ENCODE results near the gene GJA1.
"Not testable (repeated sequence)": the region's sequence is repeated elsewhere in the genome, so short reads cannot be mapped to it uniquely, and the experiment has no call there.

Gene GJA1

GRCh38 chr6:121437851-121438651, 2.6 kb downstream of the GJA1 start:
- no peak for DNase-seq

DNA sequence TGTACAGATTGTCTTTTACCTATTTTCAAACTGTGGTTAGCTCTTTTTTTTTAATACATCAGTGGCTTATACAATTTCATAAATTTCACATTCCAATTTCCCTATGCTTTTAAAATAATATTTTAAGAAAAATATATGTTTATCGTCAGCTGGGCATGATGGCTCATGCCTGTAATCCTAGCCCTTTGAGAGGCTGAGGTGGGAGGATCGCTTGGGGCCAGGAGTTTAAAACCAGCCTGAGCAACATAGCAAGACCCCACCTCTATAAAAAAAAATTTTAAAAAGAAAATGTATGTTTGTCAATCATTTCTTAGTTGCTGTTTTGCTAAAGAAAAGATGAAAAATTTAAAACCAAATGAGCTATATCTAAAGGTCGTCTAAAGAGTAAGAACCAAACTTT, 3.4 kb downstream of the GJA1 start:
- DNase-seq: no peak

GRCh38 chr6:121439475-121439874, 4.0 kb downstream of the GJA1 start:
- DNase-seq: no peak

DNA sequence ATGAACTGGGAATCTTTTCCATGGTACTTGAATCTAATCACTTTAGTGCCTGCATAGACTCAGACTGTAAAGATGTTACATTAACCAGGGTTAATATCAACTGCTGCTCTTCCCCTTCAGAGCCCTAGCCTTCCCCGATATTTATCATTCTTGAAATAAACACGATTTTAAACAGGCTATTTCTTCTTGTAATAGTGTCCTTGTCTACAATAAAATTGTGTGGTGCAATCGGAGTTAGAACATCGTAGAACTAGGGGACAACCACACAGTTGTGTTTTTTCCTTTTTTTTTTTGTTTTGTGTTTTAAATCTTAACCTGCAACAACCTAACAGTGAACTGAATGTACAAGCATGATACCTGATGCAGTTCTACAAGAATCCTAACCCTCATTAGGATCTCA, 4.5 kb downstream of the GJA1 start:
- DNase-seq: no peak

DNA sequence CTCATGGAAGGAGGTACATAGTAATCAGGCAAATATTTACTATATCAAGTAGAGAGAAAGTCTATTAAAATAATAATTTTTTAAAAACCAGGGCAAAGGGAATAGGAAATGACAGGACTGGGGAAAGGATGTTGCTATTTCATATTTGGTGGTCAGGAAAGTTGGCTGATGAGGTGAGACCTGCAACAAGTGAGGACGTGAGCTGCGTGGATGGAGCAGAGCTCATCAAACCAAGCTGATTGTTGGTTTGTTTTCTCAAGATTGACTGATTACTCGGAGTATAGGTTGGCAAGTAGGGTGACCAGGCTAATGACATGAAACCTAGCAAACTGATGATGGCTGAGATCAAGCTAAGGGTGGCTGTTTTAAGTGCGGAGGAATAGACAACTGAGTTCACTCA, 6.0 kb downstream of the GJA1 start:
- no peak for DNase-seq

DNA sequence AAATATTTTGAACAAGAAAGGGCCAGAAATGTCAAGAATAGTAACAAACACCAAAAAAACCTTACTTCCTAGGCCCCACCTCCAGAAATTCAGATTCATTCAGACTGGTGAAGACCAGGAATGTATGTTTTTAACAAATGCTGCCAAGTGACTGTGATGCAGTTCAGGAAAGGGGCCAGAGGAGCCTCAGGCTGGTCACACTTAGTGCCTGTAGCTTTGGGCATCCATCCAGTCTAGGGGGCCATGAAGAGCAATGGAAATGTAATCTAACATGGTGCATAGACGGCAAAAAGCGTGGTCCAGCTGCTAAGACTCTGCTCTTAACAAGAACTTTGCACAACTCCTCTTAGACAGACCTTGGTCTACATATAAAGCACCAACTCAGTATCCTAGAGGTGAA, 7.1 kb downstream of the GJA1 start:
- no peak for DNase-seq

DNA sequence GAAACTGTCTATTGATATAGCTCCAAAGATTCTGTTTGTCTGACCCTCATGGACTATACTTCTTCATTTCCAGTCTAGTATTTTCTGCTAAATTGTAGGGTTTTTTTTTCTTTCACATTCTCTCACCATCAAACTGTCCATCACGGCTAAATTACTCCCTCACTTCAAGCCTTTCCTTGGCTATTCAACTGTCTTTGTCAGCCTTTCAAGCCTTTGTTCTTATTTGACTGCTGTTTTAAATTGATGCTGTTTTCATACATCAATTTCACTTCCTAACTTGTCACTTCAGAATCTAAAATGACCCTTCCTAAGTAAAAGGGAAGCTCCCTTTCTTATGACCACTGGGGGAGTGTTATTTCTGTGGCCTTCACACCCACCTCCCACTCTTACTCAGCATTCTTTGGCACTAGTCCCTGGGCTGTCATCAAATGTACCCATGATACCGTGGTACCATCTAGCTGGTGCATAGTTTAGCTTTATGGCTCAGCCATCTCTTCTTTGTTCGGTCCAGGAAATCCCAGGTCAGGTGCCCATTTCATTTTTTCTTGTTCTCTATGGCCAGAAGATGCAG, 8.6 kb downstream of the GJA1 start:
- no peak for DNase-seq

- not testable (repeated sequence) for DNase-seq
Observed at GRCh38 chr6:121446705-121447104, 11.3 kb downstream of the GJA1 start.

DNA sequence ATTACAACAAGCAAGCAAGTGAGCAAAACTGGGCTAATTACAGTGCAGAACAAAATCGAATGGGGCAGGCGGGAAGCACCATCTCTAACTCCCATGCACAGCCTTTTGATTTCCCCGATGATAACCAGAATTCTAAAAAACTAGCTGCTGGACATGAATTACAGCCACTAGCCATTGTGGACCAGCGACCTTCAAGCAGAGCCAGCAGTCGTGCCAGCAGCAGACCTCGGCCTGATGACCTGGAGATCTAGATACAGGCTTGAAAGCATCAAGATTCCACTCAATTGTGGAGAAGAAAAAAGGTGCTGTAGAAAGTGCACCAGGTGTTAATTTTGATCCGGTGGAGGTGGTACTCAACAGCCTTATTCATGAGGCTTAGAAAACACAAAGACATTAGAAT, 12.3 kb downstream of the GJA1 start:
- not testable (repeated sequence) for DNase-seq

GRCh38 chr6:121448528-121448927, 13.1 kb downstream of the GJA1 start:
- not testable (repeated sequence) for DNase-seq

DNA sequence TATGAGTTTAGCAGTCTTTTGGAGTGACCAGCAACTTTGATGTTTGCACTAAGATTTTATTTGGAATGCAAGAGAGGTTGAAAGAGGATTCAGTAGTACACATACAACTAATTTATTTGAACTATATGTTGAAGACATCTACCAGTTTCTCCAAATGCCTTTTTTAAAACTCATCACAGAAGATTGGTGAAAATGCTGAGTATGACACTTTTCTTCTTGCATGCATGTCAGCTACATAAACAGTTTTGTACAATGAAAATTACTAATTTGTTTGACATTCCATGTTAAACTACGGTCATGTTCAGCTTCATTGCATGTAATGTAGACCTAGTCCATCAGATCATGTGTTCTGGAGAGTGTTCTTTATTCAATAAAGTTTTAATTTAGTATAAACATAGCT, 13.9 kb downstream of the GJA1 start:
- no peak for DNase-seq

DNA sequence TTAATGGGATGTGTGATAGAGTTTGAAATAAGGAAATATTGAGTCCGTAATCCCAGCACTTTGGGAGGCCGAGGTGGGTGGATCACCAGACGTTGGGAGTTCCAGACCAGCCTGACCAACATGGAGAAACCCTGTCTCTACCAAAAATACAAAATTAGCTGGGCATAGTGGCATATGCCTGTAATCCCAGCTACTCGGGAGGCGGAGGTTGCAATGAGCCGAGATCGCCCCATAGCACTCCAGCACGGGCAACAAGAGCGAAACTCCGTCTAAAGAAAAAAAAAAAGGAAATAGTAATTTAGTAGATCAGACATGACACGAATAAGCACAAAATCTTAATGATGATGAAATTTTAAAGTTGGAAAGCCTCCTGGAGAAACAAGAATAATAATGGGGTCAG, 14.8 kb downstream of the GJA1 start:
- no peak for DNase-seq

DNA sequence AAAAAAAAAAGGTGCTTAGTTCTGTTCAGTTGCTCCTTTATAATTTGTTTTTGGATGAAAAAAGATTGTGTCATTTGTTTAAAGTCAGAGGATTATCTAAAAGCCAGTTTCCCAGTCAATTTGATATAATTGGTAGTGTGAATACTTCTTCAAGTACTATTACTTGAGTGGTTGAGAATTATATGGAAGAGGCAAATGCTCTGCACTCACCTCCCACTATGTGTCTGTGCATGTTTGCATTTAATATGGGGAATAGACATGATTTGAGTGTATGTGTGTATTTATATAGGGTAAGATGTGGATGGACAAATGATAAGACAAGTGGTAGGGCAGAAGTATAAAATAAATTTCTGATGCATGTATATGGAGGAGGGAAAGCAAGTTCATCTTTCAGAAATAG, 15.8 kb downstream of the GJA1 start:
- DNase-seq: no peak

DNA sequence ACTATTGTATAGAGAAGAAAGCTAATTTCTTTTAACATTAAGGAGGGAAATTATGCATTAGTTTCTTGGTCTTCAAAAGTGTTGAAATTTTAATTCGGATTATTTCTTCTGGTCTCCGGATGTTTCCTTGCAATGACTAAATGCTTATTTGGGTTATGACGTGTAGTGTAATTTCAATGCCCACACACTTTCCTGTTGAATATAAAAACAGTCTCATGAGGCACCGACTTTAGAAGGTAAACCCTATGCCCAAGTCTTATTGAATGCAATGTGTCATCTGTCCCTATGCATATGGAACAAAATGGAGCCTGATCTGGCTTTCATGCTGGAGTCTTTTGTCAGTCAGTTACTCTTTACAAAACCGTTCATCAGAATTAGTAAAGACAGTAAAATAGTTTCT, 17.7 kb downstream of the GJA1 start:
- DNase-seq: no peak

- DNase-seq: no peak
Observed at GRCh38 chr6:121460170-121460569, 24.7 kb downstream of the GJA1 start.

- DNase-seq: no peak
Observed at GRCh38 chr6:121463087-121463486, 27.6 kb downstream of the GJA1 start.

DNA sequence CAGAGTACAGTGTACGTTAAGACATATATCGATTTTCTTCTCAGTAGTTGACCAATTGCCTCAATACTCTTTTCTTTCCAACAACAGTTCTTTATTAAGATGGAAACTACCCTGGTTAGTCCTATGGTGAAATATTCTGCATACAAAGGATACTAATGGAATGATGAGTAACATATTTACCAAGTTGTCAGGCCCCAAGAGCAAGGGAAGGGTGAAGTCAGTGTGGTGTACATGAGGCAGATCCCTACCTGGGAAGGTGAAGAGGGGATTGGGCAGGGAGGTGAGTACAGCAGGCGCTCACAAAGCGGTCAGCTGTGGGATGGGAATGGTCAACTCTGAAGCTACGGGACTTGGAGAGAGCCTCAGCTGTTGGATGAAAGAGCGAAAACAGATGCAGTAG, 29.7 kb downstream of the GJA1 start:
- DNase-seq: no peak

DNA sequence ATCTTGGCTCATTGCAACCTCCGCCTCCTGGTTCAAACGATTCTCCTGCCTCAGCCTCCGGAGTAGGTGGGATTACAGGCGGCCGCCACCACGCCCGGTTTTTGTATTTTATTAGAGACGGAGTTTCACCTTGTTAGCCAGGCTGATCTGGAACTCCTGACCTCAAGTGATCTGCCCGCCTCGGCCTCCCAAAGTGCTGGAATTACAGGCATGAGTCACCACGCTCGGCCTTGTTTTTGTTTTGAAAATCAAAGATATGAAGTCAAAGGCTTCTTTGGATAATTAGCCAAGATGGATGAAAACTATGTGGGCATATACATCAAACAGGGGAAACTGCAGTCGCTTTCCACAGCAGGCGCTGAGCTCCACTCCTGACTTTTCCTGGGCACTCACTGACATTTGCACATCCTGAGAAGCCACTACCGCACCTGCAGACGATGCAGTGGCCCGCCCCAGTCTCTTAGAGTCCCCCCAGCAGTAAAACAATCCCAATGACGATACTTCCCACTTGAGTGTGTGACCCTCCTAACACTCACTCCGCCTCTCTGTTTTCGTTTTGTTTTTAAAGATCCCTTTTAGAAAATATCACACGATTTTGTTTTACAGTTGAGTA, 44.1 kb downstream of the GJA1 start:
- no peak for DNase-seq

DNA sequence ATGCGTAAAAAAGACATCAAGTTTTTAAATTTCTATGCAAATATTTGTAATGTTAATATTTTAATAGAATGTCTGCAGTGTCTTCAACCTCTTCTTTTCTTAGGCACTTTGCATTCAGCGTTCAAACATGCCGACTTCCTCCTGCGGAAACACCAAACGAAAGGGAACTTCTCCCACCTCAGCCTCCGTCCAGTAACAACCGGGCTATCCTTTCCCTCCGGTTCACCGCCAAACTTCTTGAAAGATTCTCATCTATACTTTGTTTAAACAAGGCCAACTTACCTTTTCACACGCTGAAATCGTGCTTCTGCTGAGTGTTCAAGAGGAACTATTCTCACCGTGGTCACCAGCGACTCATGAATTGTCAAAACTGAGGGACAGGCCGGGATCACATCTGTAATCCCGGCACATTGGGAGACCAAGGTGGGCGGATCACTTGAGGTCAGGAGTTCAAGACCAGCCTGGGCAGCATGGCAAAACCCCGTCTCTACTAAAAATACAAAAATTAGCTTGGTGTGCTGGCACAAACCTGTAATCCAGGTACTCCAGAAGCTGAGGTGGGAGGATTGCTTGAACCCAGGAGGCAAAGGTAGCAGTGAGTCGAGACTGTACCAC, 44.8 kb downstream of the GJA1 start:
- no peak for DNase-seq

- DNase-seq: no peak
Observed at GRCh38 chr6:121482004-121482693, 46.7 kb downstream of the GJA1 start.

DNA sequence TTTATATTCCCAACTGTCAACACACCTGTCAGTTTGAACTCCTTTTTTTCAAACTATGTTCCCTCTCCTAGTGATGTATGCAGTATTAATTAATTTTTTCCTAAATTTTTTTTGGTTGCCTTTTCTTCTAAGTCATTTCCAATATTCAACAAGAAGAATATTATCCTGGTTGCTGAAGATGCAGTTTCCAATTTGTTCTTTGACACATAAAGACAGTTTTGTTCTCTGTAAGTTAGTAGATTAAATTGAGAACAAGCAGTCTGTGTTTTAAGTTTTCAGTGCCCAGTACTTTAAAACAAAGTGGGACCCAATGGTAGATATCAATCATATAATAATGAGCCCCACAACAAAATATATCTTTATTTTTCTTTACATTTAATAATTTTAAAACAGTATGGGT, 47.3 kb downstream of the GJA1 start:
- DNase-seq: no peak

GRCh38 chr6:121485359-121485811, 49.9 kb downstream of the GJA1 start:
- no peak for DNase-seq

GRCh38 chr6:121491576-121491975, 56.1 kb downstream of the GJA1 start:
- DNase-seq: no peak

Data from NCI-H1105 (cell line).